ENCODE results near the gene SLC47A2.

- TF ChIP-seq CTCF (conservative IDR thresholded peaks at IDR 0.05 in 1 of 2, IDR thresholded peaks at IDR 0.05 in 1 of 2; ENCODE audit: low read depth in 1 of 2, low read length in 2 of 2) (no peak), EZH2 (IDR thresholded peaks at IDR 0.05; ENCODE audit: low read length, missing control alignments) (no peak)
These were observed 65.6 kb downstream of the SLC47A2 start for GRCh38 chr17:19650826-19651225.
